BJ (cell line): ENCODE measurements around the gene MTARC2. TPM values are rescaled to one million over a fixed set of nuclear protein-coding genes. Genes with fewer than 3 reads are reported as not detected.
A peak's percentile ranks its signal among the peaks of the same experiment; 100 is the strongest.
"Not testable (repeated sequence)": the region's sequence is repeated elsewhere in the genome, so short reads cannot be mapped to it uniquely, and the experiment has no call there.

Source experiments
- CTCF ChIA-PET: fragments of 350-600 bp; formaldehyde crosslinking; extraction: SDS; loops from one replicate; lab custom pipeline; 2021; ENCODE audit warnings: antibody characterized with exemption, inconsistent platforms; lab: Yijun Ruan, JAX
- POLR2A ChIA-PET: fragments of 300-600 bp; sonication (Branson Sonifier 250); formaldehyde crosslinking; extraction: SDS; loops from one replicate; lab custom pipeline; 2021; ENCODE audit warnings: antibody characterized with exemption; lab: Charles Lee
- DNase-seq: peaks from one replicate; pipeline ENCODE4 v3.0.0-alpha.2; 2011; ENCODE audit warnings: low read depth
- H3K27me3 ChIP-seq: 2 replicates; pipeline ENCODE4 v1.6.0; 2011; ENCODE audit warnings: low read length; ENCODE audit not compliant: control insufficient read depth, insufficient read depth
- H3K36me3 ChIP-seq: 2 replicates; pipeline ENCODE4 v1.5.1; 2011; ENCODE audit warnings: low read length; ENCODE audit not compliant: control insufficient read depth, insufficient read depth
- H3K4me3 ChIP-seq: 2 replicates; pipeline ENCODE4 v1.5.1; 2011; ENCODE audit warnings: low read depth, mild to moderate bottlenecking, control low read depth, low read length
- CTCF ChIP-seq: IDR thresholded peaks from 2 replicates; pipeline ENCODE4 v1.5.1; 2011; ENCODE audit warnings: low read depth, mild to moderate bottlenecking, control low read depth, inconsistent platforms, low read length, moderate library complexity; ENCODE audit not compliant: insufficient read depth
- polyA plus RNA-seq: library from polyadenylated mRNA; depleted of rRNA; stranded (reverse); fragments of >200 nt; gene quantifications from 2 replicates; pipeline ENCODE4 v1.2.3, GENCODE V29; 2011

The MTARC2 gene
- polyA plus RNA-seq, 1 experiment = 5.7 TPM

- ChIA-PET POLR2A (no interaction called here), CTCF (interaction anchor here (2.1 kb wide), 1 partner anchor 43 kb away, joined by 7 read pairs; no protein-coding TSS in a partner anchor)
- Histone ChIP-seq H3K4me3 (no peak overlapping the region), H3K36me3 (no peaks in the 10 kb centered on the region), H3K27me3 (no peaks in the 10 kb centered on the region; the same call in 1 of the 2 replicates)
- TF ChIP-seq CTCF = no peak
- DNase-seq = no peak
Measured at GRCh38 chr1:220732137-220732536, 16.0 kb upstream of the MTARC2 start.

- ChIA-PET CTCF (interaction anchor here (0.6 to 3.5 kb wide), 25 partner anchors 10 to 769 kb away, joined by 3 to 23 read pairs (median 6); partner anchors contain the start of genes C1orf115 and MTARC2), POLR2A (interaction anchor here (0.7 to 1.0 kb wide), 2 partner anchors 51 to 688 kb away, joined by 7 to 11 read pairs; no protein-coding TSS in a partner anchor)
- no peak for TF ChIP-seq CTCF
- Histone ChIP-seq H3K27me3 (no peaks in the 10 kb centered on the region; the same call in 1 of the 2 replicates), H3K36me3 (no peaks in the 10 kb centered on the region), H3K4me3 (no peak overlapping the region)
- no peak for DNase-seq
Measured at GRCh38 chr1:220732621-220733020, 15.5 kb upstream of the MTARC2 start.

GRCh38 chr1:220733086-220733601 is 15.0 kb upstream of the MTARC2 start:
- TF ChIP-seq CTCF = peak; percentile 90
- CTCF ChIA-PET = interaction anchor here (0.6 to 3.5 kb wide), 30 partner anchors 9 to 769 kb away, joined by 3 to 23 read pairs (median 5); partner anchors contain the start of genes C1orf115 and MTARC2
- DNase-seq = peak; percentile 51
- Histone ChIP-seq H3K4me3 (no peak overlapping the region), H3K27me3 (no peaks in the 10 kb centered on the region; the same call in 1 of the 2 replicates), H3K36me3 (no peaks in the 10 kb centered on the region)
- POLR2A ChIA-PET = interaction anchor here (0.6 to 1.0 kb wide), 3 partner anchors 52 to 688 kb away, joined by 3 to 11 read pairs (median 7); no protein-coding TSS in a partner anchor

- no peak for TF ChIP-seq CTCF
- H3K27me3 ChIP-seq = no peaks in the 10 kb centered on the region; the same call in 1 of the 2 replicates
- DNase-seq = peak; percentile 44
- no peaks in the 10 kb centered on the region for H3K36me3 ChIP-seq
- POLR2A ChIA-PET = interaction anchor here (0.5 kb wide), 1 partner anchor 54 kb away, joined by 5 read pairs; no protein-coding TSS in a partner anchor
- H3K4me3 ChIP-seq = no peak overlapping the region
- CTCF ChIA-PET = interaction anchor here (1.1 to 3.5 kb wide), 7 partner anchors 8 to 454 kb away, joined by 4 to 23 read pairs (median 15); partner anchors contain the start of genes C1orf115 and MTARC2
Measured at GRCh38 chr1:220734571-220735326, 13.4 kb upstream of the MTARC2 start.

- CTCF ChIA-PET, POLR2A ChIA-PET, H3K4me3 ChIP-seq, DNase-seq, H3K36me3 ChIP-seq, H3K27me3 ChIP-seq: not testable (repeated sequence)
Measured at GRCh38 chr1:220736283-220736682, 11.8 kb upstream of the MTARC2 start.
